ENCODE results near the gene SPIB.

SPIB gene

DNA sequence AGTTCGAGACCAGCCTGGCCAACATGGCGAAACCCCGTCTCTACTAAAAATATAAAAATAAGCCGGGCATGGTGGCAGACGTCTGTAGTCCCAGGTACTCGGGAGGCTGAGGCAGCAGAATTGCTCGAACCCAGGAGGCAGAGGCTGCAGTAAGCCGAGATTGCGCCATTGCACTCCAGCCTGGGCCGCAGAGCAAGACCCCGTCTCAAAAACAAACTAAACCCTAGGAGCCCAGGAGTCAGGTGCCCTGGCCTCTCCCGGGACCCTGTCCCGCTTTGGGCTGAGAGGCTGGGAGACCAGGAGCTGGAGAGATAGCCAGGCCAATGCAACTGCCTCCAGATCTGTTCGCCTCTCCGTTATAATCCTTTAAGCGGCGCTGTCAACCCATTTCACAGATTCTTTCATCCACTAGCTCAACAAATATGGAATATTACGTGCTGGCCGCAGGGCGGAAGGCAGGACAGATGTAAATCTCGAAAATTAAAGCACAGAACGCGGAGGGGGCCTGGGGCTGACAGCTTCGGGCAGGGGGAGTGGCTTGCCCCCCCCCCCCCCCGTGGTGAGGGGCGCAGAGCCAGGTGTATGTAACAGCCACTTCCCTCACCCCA, 8.7 kb downstream of the SPIB start:
- no peak for FAIRE-seq
- TF ChIP-seq PAX5 (IDR thresholded peaks at IDR 0.05; ENCODE audit: insufficient read depth, low read length, severe bottlenecking) (no peak), POLR2A (IDR thresholded peaks at IDR 0.05; ENCODE audit: low read depth, low read length) (no peak), TAF1 (IDR thresholded peaks at IDR 0.05; ENCODE audit: low read depth, low read length) (no peak), POLR2AphosphoS5 (IDR thresholded peaks at IDR 0.05; ENCODE audit: low read depth, low read length) (no peak), POU2F2 (IDR thresholded peaks at IDR 0.05; ENCODE audit: low read depth, low read length) (no peak), SPI1 (IDR thresholded peaks at IDR 0.05; ENCODE audit: low read depth, low read length) (no peak)
- no peak for DNase-seq (ENCODE audit: insufficient read length, low spot score)

- DNase-seq (ENCODE audit: insufficient read length, low spot score) (no peak), FAIRE-seq (peak; percentile 79)
- TF ChIP-seq POU2F2 (IDR thresholded peaks at IDR 0.05; ENCODE audit: low read depth, low read length) (no peak), SPI1 (IDR thresholded peaks at IDR 0.05; ENCODE audit: low read depth, low read length) (0 out of 2 replicates have a peak, but pooled peaks have one; percentile 41)
Observed at GRCh38 chr19:50427997-50428425, 9.3 kb downstream of the SPIB start.

DNA sequence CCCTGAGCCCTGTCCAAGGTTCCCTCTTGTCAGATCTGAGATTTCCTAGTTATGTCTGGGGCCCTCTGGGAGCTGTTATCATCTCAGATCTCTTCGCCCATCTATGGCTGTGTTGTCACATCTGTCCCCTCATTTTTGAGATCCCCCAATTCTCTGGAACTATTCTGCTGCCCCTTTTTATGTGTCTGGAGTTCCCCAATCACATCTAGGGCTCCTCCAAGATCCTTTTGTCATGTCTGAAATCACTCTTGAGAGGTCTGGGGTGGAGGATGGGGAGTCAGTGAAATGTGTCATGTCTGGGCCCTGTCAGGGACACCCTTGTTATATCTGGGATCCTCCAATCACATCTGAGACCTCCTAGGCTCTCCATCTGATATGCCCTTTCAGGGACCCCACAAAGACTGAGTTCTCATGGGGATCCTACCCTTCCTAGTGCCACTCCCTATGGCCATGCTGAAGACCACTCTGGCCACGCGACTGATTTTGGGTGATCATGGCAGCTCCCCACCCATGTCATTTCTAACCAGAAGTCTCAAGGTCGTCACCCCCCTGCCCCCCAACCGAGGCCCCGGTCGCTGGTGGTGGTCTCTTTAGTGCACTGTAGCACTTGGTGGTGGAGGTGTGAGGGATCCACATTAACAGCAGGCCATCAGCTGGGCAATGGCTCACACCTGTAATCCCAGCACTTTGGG, 10.2 kb downstream of the SPIB start:
- TF ChIP-seq PAX5 (IDR thresholded peaks at IDR 0.05; ENCODE audit: insufficient read depth, low read length, severe bottlenecking) = no peak
- TF ChIP-seq POU2F2 (IDR thresholded peaks at IDR 0.05; ENCODE audit: low read depth, low read length) = no peak
- no peak for TF ChIP-seq POLR2AphosphoS5 (IDR thresholded peaks at IDR 0.05; ENCODE audit: low read depth, low read length)
- TF ChIP-seq POLR2A (IDR thresholded peaks at IDR 0.05; ENCODE audit: low read depth, low read length) = no peak
- no peak for TF ChIP-seq TAF1 (IDR thresholded peaks at IDR 0.05; ENCODE audit: low read depth, low read length)
- TF ChIP-seq SPI1 (IDR thresholded peaks at IDR 0.05; ENCODE audit: low read depth, low read length) = no peak

GRCh38 chr19:50430888-50431342, 12.2 kb downstream of the SPIB start:
- TF ChIP-seq POLR2AphosphoS5 (IDR thresholded peaks at IDR 0.05; ENCODE audit: low read depth, low read length) = no peak
- no peak for TF ChIP-seq PAX5 (IDR thresholded peaks at IDR 0.05; ENCODE audit: insufficient read depth, low read length, severe bottlenecking)
- TF ChIP-seq TAF1 (IDR thresholded peaks at IDR 0.05; ENCODE audit: low read depth, low read length) = no peak
- TF ChIP-seq POLR2A (IDR thresholded peaks at IDR 0.05; ENCODE audit: low read depth, low read length) = peak; percentile 18; the same call in 1 of the 2 replicates
- no peak for TF ChIP-seq SPI1 (IDR thresholded peaks at IDR 0.05; ENCODE audit: low read depth, low read length)
- no peak for TF ChIP-seq POU2F2 (IDR thresholded peaks at IDR 0.05; ENCODE audit: low read depth, low read length)
- FAIRE-seq (peak; percentile 26), DNase-seq (ENCODE audit: insufficient read length, low spot score) (no peak)

More for the DNA sequence above, 10.2 kb downstream of the SPIB start:
- FAIRE-seq (no peak), DNase-seq (ENCODE audit: insufficient read length, low spot score) (no peak)

DNA sequence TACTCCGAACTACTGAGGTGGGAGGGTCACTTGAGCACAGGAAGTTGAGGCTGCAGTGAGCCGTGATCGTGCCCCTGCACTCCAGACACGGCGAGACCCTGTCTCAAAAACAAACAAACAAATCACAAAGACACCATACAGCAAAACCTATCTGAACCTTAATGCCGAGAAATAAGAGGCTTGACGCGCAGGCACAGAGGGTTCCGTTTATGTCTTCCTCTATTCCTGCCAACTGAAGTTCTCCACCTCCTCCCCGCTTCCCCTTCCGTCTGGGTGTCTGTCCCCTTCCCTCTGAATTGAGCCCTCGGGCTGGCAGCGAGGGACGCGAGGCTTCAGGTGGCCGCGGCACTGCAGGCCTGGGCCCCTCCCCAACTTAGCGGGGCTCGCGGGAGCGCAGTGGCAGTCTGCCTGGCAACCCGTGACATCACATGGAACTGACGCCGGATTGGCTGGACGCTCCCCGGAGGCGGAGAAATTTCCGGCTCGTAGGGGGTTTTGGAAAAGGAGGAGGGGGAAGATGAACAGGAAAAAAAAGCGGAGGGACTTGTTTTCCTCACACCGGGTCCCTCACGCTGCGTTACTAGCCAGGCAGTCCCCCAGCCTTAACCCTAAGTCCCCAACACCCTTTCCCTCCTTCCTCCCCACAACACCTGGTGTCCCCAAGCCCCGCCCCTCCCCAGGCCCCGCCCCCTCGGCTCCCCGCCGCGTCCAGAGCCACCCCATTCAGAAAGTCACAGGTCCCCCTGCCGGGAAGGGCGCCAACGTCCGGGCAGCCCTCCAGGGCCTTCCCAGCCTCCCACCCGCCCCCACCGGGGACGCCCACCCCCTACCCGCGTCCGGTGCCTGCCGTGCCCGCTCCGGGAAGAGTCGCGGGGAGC, 12.8 kb downstream of the SPIB start:
- peak; percentile 97 for FAIRE-seq
- DNase-seq (ENCODE audit: insufficient read length, low spot score) = peak; percentile 76
- no peak for TF ChIP-seq SPI1 (IDR thresholded peaks at IDR 0.05; ENCODE audit: low read depth, low read length)
- TF ChIP-seq TAF1 (IDR thresholded peaks at IDR 0.05; ENCODE audit: low read depth, low read length) = no peak
- TF ChIP-seq POU2F2 (IDR thresholded peaks at IDR 0.05; ENCODE audit: low read depth, low read length) = no peak
- no peak for TF ChIP-seq PAX5 (IDR thresholded peaks at IDR 0.05; ENCODE audit: insufficient read depth, low read length, severe bottlenecking)
- peak; percentile 59; the same call in 1 of the 2 replicates for TF ChIP-seq POLR2A (IDR thresholded peaks at IDR 0.05; ENCODE audit: low read depth, low read length)

DNA sequence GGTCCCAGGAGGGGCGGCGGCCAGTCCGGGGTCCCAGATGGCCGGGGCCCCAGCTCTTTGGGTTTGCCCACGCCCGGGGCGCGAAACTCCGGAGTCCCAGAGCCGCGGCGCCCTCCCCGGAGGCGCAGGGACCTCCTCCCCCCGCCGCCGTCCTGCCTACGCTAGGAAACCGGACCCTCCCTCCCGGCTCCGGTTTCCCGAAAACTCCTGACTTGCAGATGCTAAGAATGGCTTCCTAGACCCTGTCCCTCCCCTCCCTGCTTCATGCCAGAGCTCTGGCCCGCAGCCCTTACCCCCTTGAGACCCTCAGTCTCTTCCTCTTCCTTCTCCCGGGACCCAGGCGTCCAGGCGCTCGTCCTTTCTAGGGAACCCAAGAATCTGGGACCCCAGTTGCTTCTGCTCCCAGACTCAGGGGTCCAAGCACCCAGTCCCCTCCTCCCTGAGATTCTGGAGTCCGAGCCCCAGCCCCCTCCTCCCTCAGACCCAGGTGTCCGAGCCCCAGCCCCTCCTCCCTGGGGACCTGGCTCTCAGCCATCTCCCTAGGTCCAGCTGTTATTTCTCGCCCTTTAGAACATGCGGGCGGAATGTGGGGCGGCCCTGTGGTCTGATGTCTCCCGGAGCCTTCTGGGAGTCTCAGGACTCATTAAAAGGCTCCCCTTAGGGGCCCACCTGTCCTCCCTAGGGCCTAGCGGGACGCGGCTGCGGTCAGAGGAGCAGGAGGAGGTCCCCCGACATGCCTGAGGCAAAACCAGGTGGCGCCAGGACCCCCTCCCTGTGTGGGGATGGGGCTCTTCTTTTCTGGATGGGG, 13.7 kb downstream of the SPIB start, which contains the start of gene MYBPC2:
MYBPC2 (plus strand) TSS at position 672 of the 808 bp plus-strand sequence; CDS start at position 734, 62 bp downstream.
- FAIRE-seq = no peak
- DNase-seq (ENCODE audit: insufficient read length, low spot score) = no peak
- TF ChIP-seq POLR2AphosphoS5 (IDR thresholded peaks at IDR 0.05; ENCODE audit: low read depth, low read length) = no peak
- no peak for TF ChIP-seq POU2F2 (IDR thresholded peaks at IDR 0.05; ENCODE audit: low read depth, low read length)
- no peak for TF ChIP-seq SPI1 (IDR thresholded peaks at IDR 0.05; ENCODE audit: low read depth, low read length)
- no peak for TF ChIP-seq TAF1 (IDR thresholded peaks at IDR 0.05; ENCODE audit: low read depth, low read length)
- no peak for TF ChIP-seq POLR2A (IDR thresholded peaks at IDR 0.05; ENCODE audit: low read depth, low read length)
- TF ChIP-seq PAX5 (IDR thresholded peaks at IDR 0.05; ENCODE audit: insufficient read depth, low read length, severe bottlenecking) = no peak

- TF ChIP-seq SPI1 (IDR thresholded peaks at IDR 0.05; ENCODE audit: low read depth, low read length) (no peak), TAF1 (IDR thresholded peaks at IDR 0.05; ENCODE audit: low read depth, low read length) (no peak), POLR2A (IDR thresholded peaks at IDR 0.05; ENCODE audit: low read depth, low read length) (no peak), PAX5 (IDR thresholded peaks at IDR 0.05; ENCODE audit: insufficient read depth, low read length, severe bottlenecking) (no peak)
- no peak for DNase-seq (ENCODE audit: insufficient read length, low spot score)
- no peak for FAIRE-seq
Observed at GRCh38 chr19:50433201-50434180, 14.8 kb downstream of the SPIB start.

DNA sequence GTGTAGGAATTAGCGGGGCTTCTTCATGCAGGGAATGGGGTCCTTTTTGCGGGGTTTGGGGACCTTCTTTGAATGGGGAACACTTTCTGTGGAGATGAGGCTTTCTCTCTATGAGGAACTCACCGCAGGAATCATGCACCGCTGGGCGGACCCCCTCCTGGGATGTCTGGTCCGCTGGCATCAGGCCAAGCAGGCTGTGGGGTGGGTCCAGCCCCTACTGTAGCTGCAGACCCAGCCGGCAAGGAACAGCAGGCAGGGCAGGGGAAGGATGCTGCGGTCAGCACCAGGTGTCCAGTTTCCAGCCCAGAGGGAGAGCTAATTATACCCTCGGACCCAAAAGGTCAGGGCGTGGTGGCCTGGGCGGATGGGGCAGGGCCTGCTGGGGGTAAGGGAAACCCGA, 15.8 kb downstream of the SPIB start:
- TF ChIP-seq POLR2A (IDR thresholded peaks at IDR 0.05; ENCODE audit: low read depth, low read length) (no peak), SPI1 (IDR thresholded peaks at IDR 0.05; ENCODE audit: low read depth, low read length) (no peak)
- FAIRE-seq (no peak), DNase-seq (ENCODE audit: insufficient read length, low spot score) (no peak)

All from GM12891 (cell line).